Measurements from ENCODE around the gene DAPK1. TPM values are rescaled to one million over a fixed set of nuclear protein-coding genes. Genes with fewer than 3 reads are reported as not detected.

DAPK1 gene
- total and polyA plus RNA-seq, 2 donors = 28.1 to 35.5 TPM

DNA sequence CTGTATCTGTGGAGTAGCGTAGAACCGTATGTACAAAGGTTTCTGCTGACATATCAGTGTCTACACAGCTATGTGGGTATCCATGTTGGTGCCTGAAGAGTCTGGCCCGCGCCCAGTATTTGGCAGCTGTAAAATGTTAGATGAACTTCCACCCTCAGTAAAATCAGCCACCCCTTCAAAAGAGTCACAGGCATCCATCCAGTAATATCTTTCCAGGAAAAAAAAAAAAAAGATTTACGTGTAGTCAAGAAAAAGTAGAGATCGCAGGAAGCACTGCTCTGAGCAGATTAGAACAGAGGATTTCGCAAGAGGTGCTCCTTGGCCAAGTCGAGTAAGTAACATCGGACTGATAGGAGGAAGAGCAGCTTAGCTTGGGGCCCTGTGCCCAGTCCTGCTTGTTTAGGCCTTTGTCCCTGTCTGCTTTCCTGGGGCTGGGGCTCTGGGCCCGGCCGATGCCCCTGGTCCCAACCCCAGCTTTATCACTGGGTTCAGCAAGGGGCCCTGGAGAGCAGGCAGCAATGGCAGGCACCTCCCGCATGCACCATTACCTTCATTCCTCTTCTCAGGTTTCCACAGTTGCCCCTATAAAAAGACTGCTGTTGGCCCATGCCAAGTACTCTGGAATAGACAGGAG lies 21.2 kb downstream of the DAPK1 start:
- H3K4me1 ChIP-seq (ENCODE audit: control insufficient read depth in 2 of 2, insufficient read depth in 2 of 2, low read length in 2 of 2) = peaks cover 40 to 71% of the 10 kb centered on the region in 2 donors
- WGBS = 83% methylated on average over 12 of the region's 12 CpGs
- no peaks in the 10 kb centered on the region for H3K27me3 ChIP-seq (ENCODE audit: control insufficient read depth in 2 of 2, insufficient read depth in 1 of 2, low read length in 1 of 2)
- DNase-seq (ENCODE audit: low read depth in 6 of 9, low spot score in 9 of 9) = no peak
- H3K27ac ChIP-seq (ENCODE audit: low read depth in 1 of 2, low read length in 1 of 2) = peak overlapping the region; percentile 37 to 84
- no peaks in the 10 kb centered on the region for H3K9me3 ChIP-seq (ENCODE audit: control insufficient read depth in 2 of 2, insufficient read depth in 1 of 2, low read length in 1 of 2)
- H3K36me3 ChIP-seq (ENCODE audit: control insufficient read depth in 2 of 2, insufficient read depth in 2 of 2, low read length in 1 of 2) = peaks cover 19 to 41% of the 10 kb centered on the region in 2 donors
- H3K4me3 ChIP-seq (ENCODE audit: low read length in 2 of 2) = no peak overlapping the region

DNA sequence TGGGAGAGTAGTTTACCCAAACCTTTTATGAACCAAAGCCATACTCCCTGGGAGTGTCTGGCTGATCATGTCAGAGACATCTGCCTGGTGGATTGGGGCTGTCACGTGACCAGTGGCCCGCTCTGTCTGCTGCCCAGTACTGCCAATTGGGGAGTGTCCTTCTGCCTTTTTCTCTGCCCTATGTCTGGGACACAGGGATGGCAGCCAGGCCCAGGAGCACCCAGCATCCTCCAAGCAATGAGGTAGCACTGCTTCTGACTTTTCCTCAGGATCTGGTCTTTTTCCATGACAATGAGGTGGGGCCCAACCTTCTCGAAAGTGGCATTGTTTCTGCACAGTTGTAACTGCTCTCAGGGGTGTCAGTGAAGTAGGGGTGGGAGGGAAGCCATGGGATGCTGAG lies 21.8 kb downstream of the DAPK1 start:
- Histone ChIP-seq H3K27me3 (ENCODE audit: control insufficient read depth in 2 of 2, insufficient read depth in 1 of 2, low read length in 1 of 2) (no peaks in the 10 kb centered on the region), H3K36me3 (ENCODE audit: control insufficient read depth in 2 of 2, insufficient read depth in 2 of 2, low read length in 1 of 2) (peaks cover 16 to 41% of the 10 kb centered on the region in 2 donors), H3K4me1 (ENCODE audit: control insufficient read depth in 2 of 2, insufficient read depth in 2 of 2, low read length in 2 of 2) (peaks cover 35 to 70% of the 10 kb centered on the region in 2 donors), H3K4me3 (ENCODE audit: low read length in 2 of 2) (no peak overlapping the region), H3K9me3 (ENCODE audit: control insufficient read depth in 2 of 2, insufficient read depth in 1 of 2, low read length in 1 of 2) (no peaks in the 10 kb centered on the region), H3K27ac (ENCODE audit: low read depth in 1 of 2, low read length in 1 of 2) (peak overlapping the region; percentile 37 to 84)
- WGBS = 96% methylated on average over 3 of the region's 3 CpGs
- DNase-seq (ENCODE audit: low read depth in 6 of 9, low spot score in 9 of 9) = no peak

DNA sequence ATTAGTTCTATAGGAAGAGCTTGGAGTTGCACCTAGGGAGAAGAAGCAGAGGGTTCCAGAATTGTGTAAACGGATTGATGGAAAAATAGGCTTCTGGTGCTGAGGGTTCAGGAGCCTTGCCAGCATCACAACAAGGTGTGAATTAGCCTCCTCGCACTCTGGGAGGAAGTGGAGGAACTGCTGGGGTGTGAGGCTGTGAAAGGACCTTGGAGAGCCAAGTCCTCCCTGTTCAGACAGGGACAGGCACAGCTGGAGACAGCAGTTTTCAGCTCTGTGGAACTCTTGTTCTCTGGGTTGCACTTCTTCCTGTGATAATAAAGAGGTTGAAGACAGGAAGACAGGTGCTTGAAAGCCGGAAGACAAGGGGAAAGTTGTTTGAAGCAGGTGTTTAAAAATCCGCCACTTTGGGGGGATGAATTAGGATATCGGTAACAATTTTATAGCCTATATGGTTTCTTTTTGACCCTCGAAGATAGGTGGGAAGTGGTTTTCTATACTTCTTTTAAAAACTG lies 22.6 kb downstream of the DAPK1 start:
- H3K4me1 ChIP-seq (ENCODE audit: control insufficient read depth in 2 of 2, insufficient read depth in 2 of 2, low read length in 2 of 2) = peaks cover 35 to 65% of the 10 kb centered on the region in 2 donors
- peak overlapping the region; percentile 77 to 84 for H3K27ac ChIP-seq (ENCODE audit: low read depth in 1 of 2, low read length in 1 of 2)
- DNase-seq (ENCODE audit: low read depth in 6 of 9, low spot score in 9 of 9) = peak in 4 of 9 donors; percentile 37 to 78 (median 43)
- WGBS = 12% methylated on average over 6 of the region's 6 CpGs
- H3K4me3 ChIP-seq (ENCODE audit: low read length in 2 of 2) = peak overlapping the region in 1 of 2 donors; percentile 4
- no peaks in the 10 kb centered on the region for H3K9me3 ChIP-seq (ENCODE audit: control insufficient read depth in 2 of 2, insufficient read depth in 1 of 2, low read length in 1 of 2)
- H3K27me3 ChIP-seq (ENCODE audit: control insufficient read depth in 2 of 2, insufficient read depth in 1 of 2, low read length in 1 of 2) = no peaks in the 10 kb centered on the region
- H3K36me3 ChIP-seq (ENCODE audit: control insufficient read depth in 2 of 2, insufficient read depth in 2 of 2, low read length in 1 of 2) = peaks cover 15 to 36% of the 10 kb centered on the region in 2 donors

DNA sequence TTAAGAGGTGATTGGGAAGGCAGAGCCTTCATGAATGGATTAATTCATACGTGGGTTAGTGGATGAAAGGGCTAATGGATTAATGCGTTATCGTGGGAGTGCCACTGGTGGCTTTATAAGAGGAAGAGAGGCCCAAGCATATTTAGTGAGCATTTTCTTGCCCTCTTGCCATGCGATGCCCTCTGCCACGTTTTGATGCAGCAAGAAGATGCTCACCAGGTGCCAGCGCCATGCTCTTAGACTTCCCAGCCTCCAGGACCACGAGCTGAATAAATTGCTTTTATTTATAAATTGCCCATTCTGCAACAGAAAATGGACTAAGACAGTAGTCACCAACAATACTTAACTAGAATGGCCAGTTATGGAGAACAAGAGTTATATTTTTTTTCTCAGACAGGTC lies 24.2 kb downstream of the DAPK1 start:
- DNase-seq (ENCODE audit: low read depth in 6 of 9, low spot score in 9 of 9) = no peak
- Histone ChIP-seq H3K27ac (ENCODE audit: low read depth in 1 of 2, low read length in 1 of 2) (no peak overlapping the region), H3K4me3 (ENCODE audit: low read length in 2 of 2) (no peak overlapping the region), H3K9me3 (ENCODE audit: control insufficient read depth in 2 of 2, insufficient read depth in 1 of 2, low read length in 1 of 2) (no peaks in the 10 kb centered on the region), H3K36me3 (ENCODE audit: control insufficient read depth in 2 of 2, insufficient read depth in 2 of 2, low read length in 1 of 2) (peaks cover 3 to 29% of the 10 kb centered on the region in 2 donors), H3K4me1 (ENCODE audit: control insufficient read depth in 2 of 2, insufficient read depth in 2 of 2, low read length in 2 of 2) (peaks cover 27 to 49% of the 10 kb centered on the region in 2 donors), H3K27me3 (ENCODE audit: control insufficient read depth in 2 of 2, insufficient read depth in 1 of 2, low read length in 1 of 2) (no peaks in the 10 kb centered on the region)
- 97% methylated on average over 7 of the region's 7 CpGs for WGBS

DNA sequence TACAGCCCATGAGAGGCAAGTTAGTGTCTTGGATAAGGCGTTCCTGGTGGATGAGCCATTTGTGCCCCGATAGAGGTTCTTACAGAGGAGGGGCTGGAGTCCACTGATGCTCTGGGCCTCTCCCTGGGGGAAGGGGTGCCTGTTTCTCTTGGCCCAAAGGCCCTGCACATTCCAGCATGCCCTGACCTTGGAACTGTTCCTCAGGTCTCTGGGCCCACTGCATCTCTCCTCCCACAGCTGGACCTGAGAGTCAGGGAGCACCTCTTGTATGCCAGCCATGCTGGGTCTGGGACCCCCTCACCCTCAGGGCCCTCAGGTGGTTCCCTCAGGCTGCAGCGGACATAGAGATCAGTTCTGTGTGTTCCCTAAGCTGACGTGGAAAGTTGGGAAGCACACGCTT lies 26.4 kb downstream of the DAPK1 start:
- DNase-seq (ENCODE audit: low read depth in 6 of 9, low spot score in 9 of 9) = no peak
- 96% methylated on average over 5 of the region's 5 CpGs for WGBS
- Histone ChIP-seq H3K27me3 (ENCODE audit: control insufficient read depth in 2 of 2, insufficient read depth in 1 of 2, low read length in 1 of 2) (no peaks in the 10 kb centered on the region), H3K4me3 (ENCODE audit: low read length in 2 of 2) (no peak overlapping the region), H3K36me3 (ENCODE audit: control insufficient read depth in 2 of 2, insufficient read depth in 2 of 2, low read length in 1 of 2) (peaks cover 10 to 33% of the 10 kb centered on the region in 2 donors), H3K9me3 (ENCODE audit: control insufficient read depth in 2 of 2, insufficient read depth in 1 of 2, low read length in 1 of 2) (no peaks in the 10 kb centered on the region), H3K4me1 (ENCODE audit: control insufficient read depth in 2 of 2, insufficient read depth in 2 of 2, low read length in 2 of 2) (peaks cover 16 to 41% of the 10 kb centered on the region in 2 donors), H3K27ac (ENCODE audit: low read depth in 1 of 2, low read length in 1 of 2) (no peak overlapping the region)

DNA sequence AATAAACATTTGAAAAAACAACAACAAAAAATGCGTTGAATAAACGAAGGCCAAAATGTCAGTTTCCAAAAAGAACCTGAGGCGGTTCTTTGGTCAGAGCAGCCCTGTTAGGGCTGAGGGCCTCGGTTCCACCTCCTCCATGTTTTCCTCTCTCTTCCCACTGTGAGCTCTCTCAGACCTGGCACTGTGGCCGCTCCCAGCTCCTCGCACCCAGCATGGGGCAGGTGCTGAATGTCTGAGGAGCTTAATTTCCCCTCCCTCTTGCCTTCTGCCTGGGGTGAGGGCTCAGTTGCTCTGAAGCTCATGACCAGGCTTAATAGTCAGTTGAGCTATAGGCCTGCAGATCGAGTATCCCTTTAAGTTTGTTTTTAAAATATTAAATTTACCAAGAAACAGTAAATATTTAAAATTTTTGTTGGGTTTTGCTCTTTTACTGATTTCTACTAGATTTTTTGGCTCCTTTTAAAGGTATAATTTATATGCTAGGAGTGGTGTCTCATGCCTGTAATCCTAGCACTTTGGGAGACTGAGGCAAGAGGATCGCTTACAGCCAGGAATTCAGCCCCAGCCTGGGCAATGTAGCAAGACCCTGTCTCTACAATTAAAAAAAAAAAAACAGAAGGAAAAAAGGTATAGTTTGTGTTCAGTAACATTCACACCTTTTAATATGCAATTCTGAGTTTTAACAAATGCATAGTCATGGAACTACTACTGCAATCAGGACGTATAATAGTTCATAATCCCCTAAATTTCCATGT lies 28.1 kb downstream of the DAPK1 start:
- 87% methylated on average over 9 of the region's 9 CpGs for WGBS

DNA sequence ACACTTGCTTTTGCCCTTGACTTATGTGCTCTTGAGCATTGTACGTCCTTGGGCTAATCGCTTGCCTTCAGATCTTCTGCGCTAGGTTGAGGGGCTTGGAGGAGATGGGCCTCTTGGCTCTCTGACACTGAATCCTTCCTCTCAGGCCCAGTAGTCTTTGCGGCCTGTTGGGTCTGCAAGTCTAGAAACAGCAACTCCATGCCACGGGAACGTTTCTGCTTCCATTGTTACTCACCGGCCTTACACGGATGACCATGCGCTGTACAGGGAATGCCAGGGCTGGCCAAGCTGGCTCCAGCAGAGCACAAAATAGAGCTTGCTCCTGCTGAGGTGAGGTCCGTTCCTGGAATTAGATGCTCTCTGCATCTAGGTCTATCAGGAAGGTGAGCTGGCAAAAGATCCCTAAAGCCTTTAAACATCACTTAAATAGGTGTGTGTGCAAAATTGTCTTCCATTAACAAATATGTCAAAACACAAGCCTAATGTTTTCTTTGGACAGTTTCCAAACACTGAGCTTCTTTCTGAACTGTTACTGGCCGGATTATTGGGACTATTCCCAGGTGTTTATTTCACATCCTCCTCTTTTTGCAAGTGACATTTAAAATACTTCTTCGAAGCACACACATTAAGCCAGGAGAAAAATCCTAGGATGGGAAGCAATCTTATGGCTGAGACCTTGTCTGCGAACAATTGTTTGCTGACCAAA lies 29.7 kb downstream of the DAPK1 start:
- Histone ChIP-seq H3K9me3 (ENCODE audit: control insufficient read depth in 2 of 2, insufficient read depth in 1 of 2, low read length in 1 of 2) (no peaks in the 10 kb centered on the region), H3K36me3 (ENCODE audit: control insufficient read depth in 2 of 2, insufficient read depth in 2 of 2, low read length in 1 of 2) (peaks cover 10 to 25% of the 10 kb centered on the region in 2 donors), H3K27me3 (ENCODE audit: control insufficient read depth in 2 of 2, insufficient read depth in 1 of 2, low read length in 1 of 2) (no peaks in the 10 kb centered on the region), H3K4me1 (ENCODE audit: control insufficient read depth in 2 of 2, insufficient read depth in 2 of 2, low read length in 2 of 2) (peaks cover 5 to 30% of the 10 kb centered on the region in 2 donors), H3K4me3 (ENCODE audit: low read length in 2 of 2) (no peak overlapping the region), H3K27ac (ENCODE audit: low read depth in 1 of 2, low read length in 1 of 2) (no peak overlapping the region)
- DNase-seq (ENCODE audit: low read depth in 6 of 9, low spot score in 9 of 9) = no peak
- WGBS = 91% methylated on average over 13 of the region's 13 CpGs

More for the DNA sequence above, 28.1 kb downstream of the DAPK1 start:
- Histone ChIP-seq H3K36me3 (ENCODE audit: control insufficient read depth in 2 of 2, insufficient read depth in 2 of 2, low read length in 1 of 2) (peaks cover 13 to 36% of the 10 kb centered on the region in 2 donors), H3K27ac (ENCODE audit: low read depth in 1 of 2, low read length in 1 of 2) (no peak overlapping the region), H3K4me3 (ENCODE audit: low read length in 2 of 2) (no peak overlapping the region), H3K27me3 (ENCODE audit: control insufficient read depth in 2 of 2, insufficient read depth in 1 of 2, low read length in 1 of 2) (no peaks in the 10 kb centered on the region), H3K9me3 (ENCODE audit: control insufficient read depth in 2 of 2, insufficient read depth in 1 of 2, low read length in 1 of 2) (no peaks in the 10 kb centered on the region), H3K4me1 (ENCODE audit: control insufficient read depth in 2 of 2, insufficient read depth in 2 of 2, low read length in 2 of 2) (peaks cover 10 to 28% of the 10 kb centered on the region in 2 donors)
- no peak for DNase-seq (ENCODE audit: low read depth in 6 of 9, low spot score in 9 of 9)

DNA sequence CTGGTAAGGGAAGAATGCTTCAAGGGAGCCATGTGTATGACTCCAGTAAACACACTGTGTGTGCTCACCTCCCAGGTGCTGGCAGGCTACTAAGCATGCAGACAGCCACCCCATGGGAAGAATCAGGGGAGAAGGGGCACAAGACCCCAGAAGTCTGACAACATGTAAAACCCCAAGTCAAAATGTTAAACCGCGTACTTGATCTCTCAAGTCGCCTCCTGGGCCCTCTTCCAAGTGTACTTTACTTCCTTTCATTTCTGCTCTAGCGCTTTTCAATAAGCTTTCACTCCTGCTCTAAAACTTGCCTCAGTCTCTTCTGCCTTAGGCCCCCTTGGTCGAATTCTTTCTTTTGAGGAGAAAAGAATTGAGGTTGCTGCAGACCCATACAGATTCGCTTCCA lies 31.3 kb downstream of the DAPK1 start:
- DNase-seq (ENCODE audit: low read depth in 6 of 9, low spot score in 9 of 9) = no peak
- H3K27me3 ChIP-seq (ENCODE audit: control insufficient read depth in 2 of 2, insufficient read depth in 1 of 2, low read length in 1 of 2) = no peaks in the 10 kb centered on the region
- no peaks in the 10 kb centered on the region for H3K9me3 ChIP-seq (ENCODE audit: control insufficient read depth in 2 of 2, insufficient read depth in 1 of 2, low read length in 1 of 2)
- no peak overlapping the region for H3K4me3 ChIP-seq (ENCODE audit: low read length in 2 of 2)
- H3K4me1 ChIP-seq (ENCODE audit: control insufficient read depth in 2 of 2, insufficient read depth in 2 of 2, low read length in 2 of 2) = peaks cover 12 to 37% of the 10 kb centered on the region in 2 donors
- H3K27ac ChIP-seq (ENCODE audit: low read depth in 1 of 2, low read length in 1 of 2) = no peak overlapping the region
- peaks cover 10 to 19% of the 10 kb centered on the region in 2 donors for H3K36me3 ChIP-seq (ENCODE audit: control insufficient read depth in 2 of 2, insufficient read depth in 2 of 2, low read length in 1 of 2)
- WGBS = 81% methylated on average over 6 of the region's 6 CpGs

Measured in thymus (tissue), 11 donors.